ENCODE measurements around the gene THADA.

DNA sequence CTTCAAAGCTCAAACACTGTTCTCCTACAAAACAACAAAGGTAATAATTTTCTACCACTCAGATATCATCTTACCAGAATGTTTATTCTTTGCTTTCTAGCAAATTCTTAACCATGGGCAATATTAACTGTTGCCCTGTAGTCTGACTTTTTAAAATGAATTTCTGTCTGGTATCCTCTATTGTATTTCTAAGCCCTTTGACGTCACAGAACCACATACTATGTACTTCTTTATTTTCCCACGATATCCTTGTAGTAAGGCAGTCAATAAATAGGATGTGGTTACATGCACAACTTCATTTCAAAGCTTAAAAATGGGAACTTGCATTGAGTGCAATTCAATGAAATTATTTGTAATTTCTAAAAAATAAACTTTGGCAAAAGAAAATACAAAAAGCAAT, 58.7 kb downstream of the THADA start:
- TF ChIP-seq POLR2AphosphoS5 (IDR thresholded peaks at IDR 0.05; ENCODE audit: insufficient read depth, low read depth, low read length) (no peak), CTCF (IDR thresholded peaks at IDR 0.05; ENCODE audit: extremely low read depth in 1 of 2, insufficient read depth in 1 of 2, low read depth in 1 of 2, low read length in 2 of 2) (no peak), FOS (IDR thresholded peaks at IDR 0.05; ENCODE audit: borderline replicate concordance, insufficient read depth, low read length) (no peak), EZH2 (IDR thresholded peaks at IDR 0.05; ENCODE audit: borderline replicate concordance, low read depth, low read length, severe bottlenecking) (no peak), MYC (IDR thresholded peaks at IDR 0.05; ENCODE audit: low read depth, low read length) (no peak)
- TF ChIP-seq, protein P1, sequence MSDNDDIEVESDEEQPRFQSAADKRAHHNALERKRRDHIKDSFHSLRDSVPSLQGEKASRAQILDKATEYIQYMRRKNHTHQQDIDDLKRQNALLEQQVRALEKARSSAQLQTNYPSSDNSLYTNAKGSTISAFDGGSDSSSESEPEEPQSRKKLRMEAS (IDR thresholded peaks at IDR 0.05; ENCODE audit: insufficient read depth, insufficient read length): no peak

Data from endothelial cell of umbilical vein (primary cell).